CD4-positive, alpha-beta memory T cell (primary cell): Measurements from ENCODE around the gene MTMR11. TPM values are rescaled to one million over a fixed set of nuclear protein-coding genes. Genes with fewer than 3 reads are reported as not detected.

Experiments
- CTCF ChIA-PET: fragments of 350-600 bp; sonication (Branson Sonifier 250); formaldehyde crosslinking; loops from one replicate; lab custom pipeline; 2021; ENCODE audit warnings: inconsistent platforms; ENCODE audit not compliant: partially characterized antibody; lab: Charles Lee
- POLR2A ChIA-PET: fragments of 350-600 bp; sonication (Branson Sonifier 250); formaldehyde crosslinking; loops from one replicate; lab custom pipeline; 2021; ENCODE audit not compliant: partially characterized antibody; lab: Charles Lee
- DNase-seq, 5 donors: peaks; one replicate each; pipeline versions ENCODE4 v3.0.0 to v3.0.0-alpha.2; 2020 to 2022; ENCODE audit warnings: mixed read lengths in 1 of 5
- H3K27ac ChIP-seq: one replicate; pipeline ENCODE4 v1.7.0; 2013; ENCODE audit warnings: low read depth, low read length
- H3K27me3 ChIP-seq: 2 replicates; pipeline ENCODE4 v1.7.0; 2013; ENCODE audit warnings: mild to moderate bottlenecking, low read length, moderate library complexity; ENCODE audit not compliant: insufficient read depth
- H3K36me3 ChIP-seq: 2 replicates; pipeline ENCODE4 v1.7.0; 2013; ENCODE audit warnings: mild to moderate bottlenecking, low read length, moderate library complexity; ENCODE audit not compliant: insufficient read depth
- H3K4me1 ChIP-seq: 2 replicates; pipeline ENCODE4 v1.7.0; 2013; ENCODE audit warnings: mild to moderate bottlenecking, low read length, moderate library complexity; ENCODE audit not compliant: insufficient read depth
- H3K4me3 ChIP-seq, 2 donors: one replicate each; pipeline ENCODE4 v1.7.0; 2013; ENCODE audit warnings: low read length in 2 of 2, mild to moderate bottlenecking in 1 of 2
- H3K9me3 ChIP-seq, 2 donors: one replicate each; pipeline ENCODE4 v1.7.0; 2013; ENCODE audit warnings: low read length in 2 of 2, control low read depth in 1 of 2; ENCODE audit not compliant: control insufficient read depth in 1 of 2
- H3K27ac Mint-ChIP-seq, 7 donors: one replicate each; pipeline ENCODE4 v1.8.0; 2020 to 2021; ENCODE audit warnings: mixed read lengths in 7 of 7, mild to moderate bottlenecking in 6 of 7, inconsistent platforms in 3 of 7, moderate library complexity in 3 of 7
- H3K27me3 Mint-ChIP-seq, 2 donors: one replicate each; pipeline ENCODE4 v1.8.0; 2020 to 2021; ENCODE audit warnings: mixed read lengths in 2 of 2
- H3K36me3 Mint-ChIP-seq, 2 donors: one replicate each; pipeline ENCODE4 v1.8.0; 2020 to 2021; ENCODE audit warnings: mixed read lengths in 2 of 2, inconsistent platforms in 1 of 2, mild to moderate bottlenecking in 1 of 2
- H3K4me1 Mint-ChIP-seq, 4 donors: one replicate each; pipeline ENCODE4 v1.8.0; 2020 to 2021; ENCODE audit warnings: mixed read lengths in 4 of 4, mild to moderate bottlenecking in 1 of 4
- H3K4me3 Mint-ChIP-seq, 8 donors: one replicate each; pipeline ENCODE4 v1.8.0; 2020 to 2021; ENCODE audit warnings: mixed read lengths in 8 of 8, mild to moderate bottlenecking in 7 of 8, moderate library complexity in 6 of 8, inconsistent platforms in 3 of 8
- H3K9me3 Mint-ChIP-seq, 8 donors: one replicate each; pipeline ENCODE4 v1.8.0; 2020 to 2021; ENCODE audit warnings: mixed read lengths in 8 of 8, mild to moderate bottlenecking in 5 of 8, inconsistent platforms in 3 of 8, moderate library complexity in 1 of 8
- intact Hi-C: fragments of 100-400 bp; cut with micrococcal nuclease; formaldehyde crosslinking; loops from one replicate; pipeline ENCODE4 v1.15.1; 2023
- polyA plus RNA-seq, 2 donors: library from polyadenylated mRNA; unstranded; fragments of 300-500 nt; fragmentation: Illumina TruSeq; gene quantifications; one replicate each; pipeline ENCODE4 v1.2.3, GENCODE V29; 2021
- total RNA-seq, 2 experiments: library from RNA; stranded (reverse); gene quantifications; one replicate each; pipeline ENCODE4 v1.2.3, GENCODE V29; 2021

The MTMR11 gene
- total and polyA plus RNA-seq, 4 experiments from 2014 or later: 0.28 to 2.1 (median 1.3) TPM; not detected in 1

- intact Hi-C loops: loop anchor here (1.0 kb wide), 3 partner anchors 14 to 351 kb away; partner anchors contain the start of genes ANP32E and BOLA1
- CTCF ChIA-PET: interaction anchor here (1.4 to 2.6 kb wide), 3 partner anchors 40 to 43 kb away, joined by 4 to 9 read pairs (median 6); no protein-coding TSS in a partner anchor
- H3K36me3 ChIP-seq: no peaks in the 10 kb centered on the region
Measured at GRCh38 chr1:149885339-149886120, 51.1 kb downstream of the MTMR11 start.

DNA sequence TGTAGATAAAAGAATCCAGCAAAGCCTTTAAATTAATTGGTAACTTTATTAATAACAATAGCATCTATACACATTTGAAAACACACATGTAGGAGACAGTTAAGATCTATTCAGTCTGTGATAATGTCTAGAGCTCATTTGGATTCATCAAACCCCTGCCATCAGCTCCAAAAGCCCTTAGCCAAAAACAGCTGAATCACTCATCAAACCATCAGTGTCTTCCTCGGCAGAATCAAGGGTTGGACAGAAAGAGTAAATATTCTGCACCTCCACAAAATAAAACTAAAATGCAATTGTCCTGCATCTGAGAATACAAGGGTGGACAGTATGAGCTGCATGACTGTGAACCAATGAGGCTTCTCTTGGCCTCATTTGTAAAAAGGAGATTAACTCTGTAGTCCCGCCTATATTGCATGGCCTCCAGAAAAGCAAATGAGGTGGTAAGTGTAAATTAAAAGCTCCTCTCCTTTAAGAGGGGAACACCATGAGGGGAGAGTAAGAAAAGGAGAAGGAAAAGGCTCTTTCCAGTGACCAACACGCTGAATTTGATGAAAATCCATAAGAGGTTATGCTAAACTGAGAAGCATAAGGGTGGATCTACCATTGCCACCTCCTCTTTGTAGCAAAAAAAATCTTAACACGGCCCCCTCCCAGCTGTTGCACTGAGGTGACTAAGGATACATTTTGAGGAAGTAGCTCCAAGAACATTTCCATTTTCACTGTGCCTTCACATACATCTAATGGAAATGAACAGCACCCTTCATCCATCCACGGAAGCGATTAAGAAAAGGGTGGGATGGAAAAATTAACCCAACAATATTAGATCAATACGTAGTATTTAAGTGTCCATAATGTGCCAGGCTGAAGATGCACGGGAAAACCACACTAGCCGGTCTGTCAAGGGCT lies 52.0 kb downstream of the MTMR11 start:
- Mint-ChIP-seq H3K36me3 (no peaks in the 10 kb centered on the region), H3K27me3 (no peaks in the 10 kb centered on the region), H3K9me3 (no peaks in the 10 kb centered on the region), H3K27ac (no peak overlapping the region), H3K4me1 (peaks cover 14 to 22% (median 19%) of the 10 kb centered on the region in 4 donors), H3K4me3 (no peak overlapping the region)
- peaks cover 35% of the 10 kb centered on the region for H3K4me1 ChIP-seq
- CTCF ChIA-PET: interaction anchor here (1.5 kb wide), 1 partner anchor 36 kb away, joined by 5 read pairs; no protein-coding TSS in a partner anchor
- peak overlapping the region; percentile 88 for H3K27ac ChIP-seq
- no peaks in the 10 kb centered on the region for H3K27me3 ChIP-seq
- DNase-seq: peak in 1 of 5 donors; percentile 58
- H3K9me3 ChIP-seq: no peaks in the 10 kb centered on the region
- intact Hi-C loops: no loop called here
- peak overlapping the region; percentile 75 to 81 for H3K4me3 ChIP-seq
- POLR2A ChIA-PET: interaction anchor here (0.6 to 7.2 kb wide), 15 partner anchors 8 to 479 kb away, joined by 3 to 526 read pairs (median 39); partner anchors contain the start of genes ANP32E, BOLA1, OTUD7B and RPRD2
- H3K36me3 ChIP-seq: no peaks in the 10 kb centered on the region

More at GRCh38 chr1:149885339-149886120, 51.1 kb downstream of the MTMR11 start:
- Histone ChIP-seq H3K9me3 (no peaks in the 10 kb centered on the region), H3K27me3 (no peaks in the 10 kb centered on the region), H3K4me1 (peaks cover 27% of the 10 kb centered on the region), H3K4me3 (peak overlapping the region; percentile 75 to 81), H3K27ac (peak overlapping the region; percentile 88)
- Mint-ChIP-seq H3K9me3 (no peaks in the 10 kb centered on the region), H3K27ac (no peak overlapping the region), H3K27me3 (no peaks in the 10 kb centered on the region), H3K4me3 (no peak overlapping the region), H3K4me1 (peaks cover 10 to 20% (median 12%) of the 10 kb centered on the region in 4 donors), H3K36me3 (no peaks in the 10 kb centered on the region)
- peak; percentile 64 to 80 (median 70) for DNase-seq
- POLR2A ChIA-PET: interaction anchor here (0.6 to 7.2 kb wide), 28 partner anchors 9 to 973 kb away, joined by 3 to 526 read pairs (median 22); partner anchors contain the start of genes ANP32E, BOLA1, MCL1 and OTUD7B

GRCh38 chr1:149883598-149884247 lies 53.0 kb downstream of the MTMR11 start:
- intact Hi-C loops: no loop called here
- no peak overlapping the region for H3K4me3 ChIP-seq
- peaks cover 41% of the 10 kb centered on the region for H3K4me1 ChIP-seq
- H3K27me3 Mint-ChIP-seq: no peaks in the 10 kb centered on the region
- no peaks in the 10 kb centered on the region for H3K9me3 Mint-ChIP-seq
- CTCF ChIA-PET: interaction anchor here (0.7 to 1.5 kb wide), 2 partner anchors 35 to 166 kb away, joined by 3 to 5 read pairs; no protein-coding TSS in a partner anchor
- H3K36me3 ChIP-seq: no peaks in the 10 kb centered on the region
- POLR2A ChIA-PET: interaction anchor here (1.1 to 7.2 kb wide), 4 partner anchors 16 to 128 kb away, joined by 4 to 526 read pairs (median 116); partner anchors contain the start of genes BOLA1, OTUD7B and SF3B4
- H3K36me3 Mint-ChIP-seq: no peaks in the 10 kb centered on the region
- no peaks in the 10 kb centered on the region for H3K27me3 ChIP-seq
- peaks cover 21 to 28% (median 27%) of the 10 kb centered on the region in 4 donors for H3K4me1 Mint-ChIP-seq
- H3K4me3 Mint-ChIP-seq: no peak overlapping the region
- no peak overlapping the region for H3K27ac ChIP-seq
- H3K9me3 ChIP-seq: no peaks in the 10 kb centered on the region
- peak overlapping the region in 3 of 7 donors; percentile 14 to 66 (median 38) for H3K27ac Mint-ChIP-seq
- no peak for DNase-seq

- Histone ChIP-seq H3K4me1 (peaks cover 41% of the 10 kb centered on the region), H3K27ac (no peak overlapping the region), H3K36me3 (no peaks in the 10 kb centered on the region), H3K27me3 (no peaks in the 10 kb centered on the region), H3K4me3 (no peak overlapping the region), H3K9me3 (no peaks in the 10 kb centered on the region)
- DNase-seq: no peak
- Mint-ChIP-seq H3K9me3 (no peaks in the 10 kb centered on the region), H3K27me3 (no peaks in the 10 kb centered on the region), H3K4me1 (peaks cover 21 to 34% (median 30%) of the 10 kb centered on the region in 4 donors), H3K4me3 (no peak overlapping the region), H3K36me3 (no peaks in the 10 kb centered on the region), H3K27ac (peak overlapping the region in 6 of 7 donors; percentile 1 to 54 (median 15))
- POLR2A ChIA-PET: interaction anchor here (0.5 kb wide), 1 partner anchor 305 kb away, joined by 3 read pairs; no protein-coding TSS in a partner anchor
- intact Hi-C loops: no loop called here
- CTCF ChIA-PET: no interaction called here
Measured at GRCh38 chr1:149881876-149882275, 54.8 kb downstream of the MTMR11 start.

GRCh38 chr1:149879556-149879955 lies 57.1 kb downstream of the MTMR11 start:
- CTCF ChIA-PET: no interaction called here
- peaks cover 21 to 34% (median 30%) of the 10 kb centered on the region in 4 donors for H3K4me1 Mint-ChIP-seq
- Histone ChIP-seq H3K36me3 (no peaks in the 10 kb centered on the region), H3K27ac (peak overlapping the region; percentile 7), H3K27me3 (no peaks in the 10 kb centered on the region), H3K4me3 (no peak overlapping the region), H3K9me3 (no peaks in the 10 kb centered on the region), H3K4me1 (peaks cover 35% of the 10 kb centered on the region)
- H3K27ac Mint-ChIP-seq: peak overlapping the region; percentile 1 to 84 (median 69)
- H3K4me3 Mint-ChIP-seq: peak overlapping the region; percentile 9 to 71 (median 40)
- H3K36me3 Mint-ChIP-seq: no peaks in the 10 kb centered on the region
- no peaks in the 10 kb centered on the region for H3K9me3 Mint-ChIP-seq
- POLR2A ChIA-PET: no interaction called here
- peak; percentile 39 to 49 (median 43) for DNase-seq
- H3K27me3 Mint-ChIP-seq: no peaks in the 10 kb centered on the region
- intact Hi-C loops: no loop called here
